ENCODE data around the gene KCNIP4. TPM values are rescaled to one million over a fixed set of nuclear protein-coding genes. Genes with fewer than 3 reads are reported as not detected.

The KCNIP4 gene
- total and polyA plus RNA-seq, 9 of the 15 experiments (the other 6 are each of a cell fraction or from before 2014, with no cell fraction given) = 0.25 to 0.41 TPM; not detected in 7

GRCh38 chr4:21517126-21517859 lies 431.3 kb downstream of the KCNIP4 start:
- no peaks in the 10 kb centered on the region for H4K20me1 ChIP-seq (replicated peaks; ENCODE audit: control insufficient read depth, insufficient read depth, low read length)
- peaks cover 3% of the 10 kb centered on the region; the same call in 1 of the 2 replicates for H3K9me3 ChIP-seq (replicated peaks; ENCODE audit: control insufficient read depth, insufficient read depth, low read depth, low read length)
- WGBS (ENCODE audit: insufficient coverage, low coverage, missing lambda C conversion rate) = 4% methylated on average over 5 of the region's 5 CpGs
- no peak overlapping the region for H3K4me2 ChIP-seq (ENCODE audit: insufficient read depth, low read length)
- ChIA-PET POLR2A (no interaction called here), CTCF (ENCODE audit: low intra/inter-chr PET ratio) (no interaction called here)
- intact Hi-C loops (cut with micrococcal nuclease) = no loop called here
- H3K27me3 ChIP-seq (ENCODE audit: control insufficient read depth in 2 of 2, insufficient read depth in 2 of 2, low read length in 2 of 2) = no peaks in the 10 kb centered on the region
- H3K9ac ChIP-seq (ENCODE audit: insufficient read depth in 1 of 2, low read depth in 2 of 2, low read length in 2 of 2) = no peak overlapping the region
- TF ChIP-seq HDAC3 (IDR thresholded peaks at IDR 0.05; ENCODE audit: borderline replicate concordance, partially characterized antibody) (no peak), ATF2 (CRISPR knock-in tag; IDR thresholded peaks at IDR 0.05) (no peak), ARNT (IDR thresholded peaks at IDR 0.05) (no peak), ZC3H11A (IDR thresholded peaks at IDR 0.05; ENCODE audit: low read depth, low read length) (no peak), MECOM (CRISPR knock-in tag; IDR thresholded peaks at IDR 0.05) (no peak)
- no peak for FAIRE-seq
- no peak for DNase-seq (ENCODE audit: extremely low read depth in 1 of 4, low spot score in 3 of 4)
- H3K27ac ChIP-seq (ENCODE audit: extremely low read depth, low read depth, low read length) = no peak overlapping the region
- H3K79me2 ChIP-seq (ENCODE audit: control insufficient read depth, insufficient read depth, low read length) = no peaks in the 10 kb centered on the region
- no peaks in the 10 kb centered on the region for H3K4me1 ChIP-seq (replicated peaks in 1 of 2; ENCODE audit: control insufficient read depth in 2 of 2, insufficient read depth in 2 of 2, low read length in 2 of 2)
- no peak overlapping the region for H3K4me3 ChIP-seq
- no peak for ATAC-seq
- no TSS peak for BruUV-seq (replicated peaks)
- no peak overlapping the region for H2AFZ ChIP-seq (ENCODE audit: low read depth, low read length)
- H3K9me1 ChIP-seq (ENCODE audit: control insufficient read depth, insufficient read depth, low read length) = no peaks in the 10 kb centered on the region
- no peaks in the 10 kb centered on the region for H3K36me3 ChIP-seq (ENCODE audit: control insufficient read depth, insufficient read depth, low read length)
- in situ Hi-C loops (cut with MboI) = no loop called here
